HG03139 (cell line): ENCODE data around the gene ITPK1.

Source experiments
- ATAC-seq: cut with Tn5 transposase; IDR thresholded peaks from one replicate; pipeline ENCODE4 v1.9.1; 2021; ENCODE audit not compliant: unreplicated experiment

ITPK1 gene

DNA sequence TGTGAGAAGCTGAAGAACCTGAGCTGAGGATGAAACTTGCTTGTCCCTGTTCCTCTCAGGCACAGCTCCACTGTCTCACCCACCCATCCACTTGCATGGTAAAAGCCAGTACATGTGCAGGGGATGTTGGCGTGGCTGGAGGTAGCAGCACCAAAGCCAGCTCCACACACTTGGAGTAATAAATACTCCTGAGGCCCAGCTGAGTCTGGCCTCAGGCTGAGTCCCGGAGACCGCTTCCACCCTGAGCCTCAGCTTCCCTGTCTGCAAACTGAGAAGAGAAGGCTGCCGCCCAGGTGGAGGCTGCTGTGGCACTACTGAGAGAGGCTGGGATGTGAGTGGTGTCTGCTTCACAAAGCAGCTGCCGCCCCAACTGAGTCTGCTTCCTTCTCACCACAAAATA lies 173.6 kb downstream of the ITPK1 start:
- ATAC-seq, result no peak

DNA sequence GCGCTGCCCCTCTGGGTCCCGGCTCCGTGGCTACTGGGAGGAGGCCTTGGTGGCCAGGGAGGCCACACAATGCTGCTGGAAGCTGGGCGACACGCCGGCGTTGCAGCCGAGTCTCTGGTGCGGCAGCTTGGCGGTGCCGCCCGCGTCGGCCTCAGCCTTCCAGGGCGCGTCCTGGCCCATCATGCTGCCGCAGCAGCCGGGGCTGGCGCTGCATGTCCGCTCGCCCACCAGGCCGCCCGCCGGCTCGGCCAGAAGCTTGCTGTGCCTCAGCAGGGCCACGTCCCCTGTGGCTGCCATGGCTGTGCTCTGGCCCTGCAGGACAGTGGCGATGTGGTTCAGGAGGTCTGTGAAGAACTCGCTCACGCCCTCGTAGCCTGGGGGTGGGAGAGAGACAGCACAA lies 174.2 kb downstream of the ITPK1 start:
- ATAC-seq, result no peak

DNA sequence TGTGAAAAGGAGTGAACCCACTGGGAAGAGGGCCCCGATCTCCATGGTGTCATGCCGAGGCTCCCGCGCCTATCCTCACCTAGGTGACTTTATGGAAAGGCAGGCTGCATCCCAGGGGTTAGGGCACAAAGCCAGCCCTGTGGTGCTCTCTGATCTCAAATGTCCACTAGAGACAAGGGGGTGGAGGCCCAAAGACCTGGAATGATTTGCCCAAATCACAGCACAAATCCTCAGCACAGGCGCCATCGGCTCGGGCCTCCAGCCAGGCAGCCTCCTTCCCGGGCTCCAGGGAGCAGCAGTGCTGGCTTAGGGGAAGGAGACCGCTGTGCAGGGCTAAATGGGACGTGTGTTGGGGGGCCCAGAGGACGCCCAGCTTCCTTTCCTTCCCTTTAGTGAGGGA lies 175.2 kb downstream of the ITPK1 start:
- ATAC-seq, result no peak

DNA sequence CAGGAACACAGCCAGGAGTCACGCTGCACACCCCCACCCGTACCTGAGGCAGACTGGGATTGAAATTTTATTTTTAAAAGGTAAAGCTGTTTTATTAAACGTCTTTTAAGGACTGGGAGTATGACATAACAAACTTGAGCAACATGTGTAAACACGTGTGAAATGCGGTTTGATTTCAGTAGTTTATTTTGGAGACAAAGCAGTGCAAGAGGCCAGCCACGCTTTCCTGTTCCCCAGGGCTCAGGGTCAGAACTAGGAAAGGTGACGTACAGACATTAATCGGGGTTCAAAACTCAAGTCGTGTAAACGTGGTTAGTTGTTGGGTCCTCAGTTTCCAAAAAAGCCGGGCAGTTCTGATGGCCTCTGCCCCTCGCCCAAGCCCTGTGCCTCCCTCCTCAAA lies 176.0 kb downstream of the ITPK1 start:
- no peak for ATAC-seq

DNA sequence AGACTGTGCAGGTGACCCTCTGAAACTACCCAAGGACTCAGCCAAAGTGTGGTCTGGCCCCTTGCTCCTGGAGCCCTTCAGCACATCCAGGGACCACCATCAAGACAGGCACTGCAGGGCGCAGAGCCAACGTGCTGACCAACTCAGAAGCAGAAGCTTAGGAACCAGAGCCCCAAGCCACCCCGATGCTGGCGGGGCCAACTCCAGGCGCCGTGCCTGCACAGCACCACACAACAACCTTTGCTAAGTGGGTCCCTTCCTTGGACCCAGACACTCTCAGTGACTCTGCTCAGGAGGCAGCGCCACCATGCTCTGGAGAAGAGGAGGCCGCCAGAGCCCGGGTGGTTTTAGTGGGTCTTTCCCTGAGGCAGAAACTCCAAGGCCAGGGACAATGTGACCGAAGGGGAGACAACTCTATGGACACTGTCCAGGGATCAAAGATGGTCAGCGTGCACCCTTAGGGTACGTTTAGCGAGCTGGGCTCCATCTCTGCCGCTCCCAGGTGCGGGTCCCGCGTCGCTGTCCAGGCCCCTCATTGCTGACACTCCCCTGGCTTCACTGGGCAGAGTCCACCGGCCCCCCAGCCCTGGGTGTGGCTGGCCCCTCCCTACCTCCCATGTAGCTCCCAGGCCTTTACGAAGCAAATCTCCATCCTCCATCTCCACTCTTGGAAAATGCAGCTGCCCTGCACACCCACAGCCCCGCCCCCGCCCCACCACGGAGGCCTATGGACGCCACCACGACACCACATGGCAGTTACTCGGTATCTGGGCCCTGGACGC lies 176.6 kb downstream of the ITPK1 start:
- ATAC-seq, result no peak

DNA sequence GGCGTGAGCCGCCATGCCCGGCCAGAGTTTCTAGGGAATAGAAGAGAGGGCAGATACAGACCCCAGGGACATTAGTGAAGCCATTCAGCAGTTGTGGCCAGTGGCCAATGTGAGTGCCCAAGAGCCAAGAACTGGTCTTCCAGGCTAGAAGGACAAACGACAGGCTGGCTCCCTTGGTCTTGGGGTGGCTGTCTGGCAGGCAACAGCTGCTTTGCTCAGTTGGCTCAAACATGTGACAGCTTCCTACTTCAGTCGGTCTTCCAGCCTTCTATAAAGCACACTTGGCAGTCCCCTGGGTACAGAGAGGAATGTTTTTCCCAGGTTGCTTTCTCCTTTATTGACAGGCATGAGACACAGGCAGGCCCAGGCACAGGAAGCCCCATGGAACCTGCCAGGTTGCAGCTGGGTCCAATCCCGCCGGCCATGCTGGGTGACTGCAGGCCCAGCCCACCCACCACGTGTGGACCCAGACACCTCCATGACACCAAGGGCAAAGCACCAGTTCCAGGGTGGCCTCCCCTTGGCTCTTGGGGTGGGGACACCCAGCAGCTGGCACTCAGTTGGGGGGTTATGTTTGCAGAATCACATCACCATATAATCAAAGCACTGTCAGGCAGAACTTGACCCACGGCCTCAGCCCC lies 177.4 kb downstream of the ITPK1 start:
- ATAC-seq, result no peak

DNA sequence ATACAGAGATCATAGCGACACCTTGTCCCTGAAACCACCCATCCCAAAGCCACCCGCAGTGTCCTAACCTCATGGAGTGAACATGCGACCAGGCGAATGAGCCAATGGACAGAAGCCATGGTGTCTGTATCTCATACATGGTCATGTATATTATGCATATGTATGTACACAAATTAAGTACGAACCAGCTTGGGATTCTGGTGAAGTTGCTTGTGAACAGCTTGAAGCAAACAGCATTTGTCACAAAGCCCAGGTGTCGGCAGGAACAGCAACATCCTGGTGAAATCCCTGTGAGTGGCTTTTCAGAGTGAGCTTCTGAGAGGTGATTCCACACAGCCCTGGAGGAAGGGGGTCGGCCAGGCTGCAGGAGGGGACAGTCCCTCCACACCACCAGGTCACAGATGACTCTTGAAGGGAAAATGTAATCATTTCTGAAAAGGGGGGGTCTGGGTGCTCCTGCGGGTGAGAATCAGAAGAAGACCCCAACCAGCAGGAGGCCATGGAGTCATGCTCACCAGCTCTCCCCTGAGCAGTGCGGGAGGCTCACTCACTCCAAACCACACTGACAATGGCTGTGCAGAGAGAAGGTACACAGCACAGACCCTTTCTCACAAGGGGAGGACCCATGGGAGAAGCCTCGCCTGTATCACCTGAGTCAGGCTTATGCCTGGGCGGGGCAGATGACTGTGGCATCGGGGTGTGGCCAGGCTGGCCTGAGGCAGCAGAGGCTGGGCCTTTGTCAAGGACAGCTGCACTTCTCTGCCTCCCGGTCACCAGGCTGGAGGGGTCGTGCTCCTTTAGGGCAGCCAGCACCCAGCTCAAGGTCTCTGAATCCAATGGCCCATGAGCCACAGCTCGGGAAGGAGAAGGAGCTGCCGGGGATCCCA lies 178.4 kb downstream of the ITPK1 start:
- ATAC-seq, result no peak

DNA sequence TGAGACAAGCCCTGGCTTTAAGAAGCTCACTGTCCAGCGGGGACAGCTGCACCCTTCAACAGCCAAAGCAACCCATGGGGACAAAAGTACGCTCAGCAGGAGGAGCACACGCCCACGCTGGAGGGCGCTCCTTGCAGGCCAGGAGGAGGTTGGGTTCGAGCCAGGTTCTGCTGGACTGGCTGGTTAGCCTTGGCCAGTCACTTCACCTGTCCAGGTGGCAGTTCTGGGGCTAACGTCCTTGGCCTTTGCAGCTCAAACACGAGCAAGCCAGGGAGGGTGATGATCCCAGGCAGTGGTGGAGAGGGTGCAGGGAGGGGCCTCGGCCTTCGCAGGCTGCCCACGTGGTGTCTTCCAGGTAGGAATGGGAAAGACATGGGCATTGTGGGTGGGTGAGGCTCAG lies 179.6 kb downstream of the ITPK1 start:
- ATAC-seq, result no peak

DNA sequence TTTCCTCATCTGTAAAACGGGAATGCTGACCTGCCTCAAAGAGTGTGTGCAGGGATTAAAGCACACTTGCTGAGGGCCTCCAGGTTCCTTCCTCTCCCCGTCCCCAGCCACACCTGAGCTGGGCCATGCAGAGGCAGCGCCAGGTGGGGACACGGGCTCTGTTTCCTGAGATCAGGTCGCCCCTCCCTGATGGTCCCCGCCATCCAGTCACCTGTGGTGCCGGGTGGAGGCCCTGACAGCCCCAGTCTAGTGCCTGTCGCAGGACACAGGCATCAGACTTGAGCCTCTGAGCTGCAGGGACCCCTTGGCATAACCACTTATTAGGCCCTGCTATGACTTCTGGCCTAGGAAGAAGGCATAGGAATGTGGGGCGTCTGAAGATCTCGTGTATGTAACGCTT lies 180.3 kb downstream of the ITPK1 start:
- no peak for ATAC-seq

DNA sequence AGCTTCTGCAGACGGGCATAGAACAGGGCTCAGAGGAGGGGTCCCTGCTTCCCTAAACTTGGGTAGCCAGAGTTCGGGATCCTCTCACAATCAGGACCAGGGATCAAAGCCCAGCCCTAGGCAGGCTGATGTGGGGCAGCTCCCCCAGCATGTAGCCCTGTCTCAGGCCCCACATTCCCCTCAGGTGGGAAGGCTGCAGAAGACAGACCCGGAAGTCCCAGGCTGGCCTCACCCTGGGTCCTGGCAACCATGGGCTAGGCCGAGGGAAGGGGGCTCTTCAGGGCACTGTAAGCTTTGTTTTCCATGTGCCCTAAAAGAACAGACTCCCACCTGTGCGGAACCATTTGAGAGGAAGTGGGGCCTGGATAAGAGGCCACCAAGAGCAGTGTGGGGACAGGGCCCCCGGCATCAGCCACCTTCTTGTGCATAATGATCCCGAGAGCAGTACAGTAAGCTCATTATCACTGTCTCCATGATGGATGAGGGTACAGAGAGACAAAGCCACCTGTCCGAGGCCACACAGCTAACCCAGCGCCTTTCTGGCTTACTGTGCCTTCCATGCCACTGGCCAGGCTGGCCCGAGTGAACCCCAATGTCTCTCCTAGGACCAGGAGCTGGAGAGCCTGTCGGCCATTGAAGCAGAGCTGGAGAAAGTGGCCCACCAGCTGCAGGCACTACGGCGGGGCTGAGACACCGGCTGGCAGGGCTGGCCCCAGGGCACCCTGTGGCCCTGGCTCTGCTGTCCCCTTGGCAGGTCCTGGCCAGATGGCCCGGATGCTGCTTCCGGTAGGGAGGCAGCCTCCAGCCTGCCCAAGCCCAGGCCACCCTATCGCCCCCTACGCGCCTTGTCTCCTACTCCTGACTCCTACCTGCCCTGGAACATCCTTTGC lies 181.3 kb downstream of the ITPK1 start:
- no peak for ATAC-seq

DNA sequence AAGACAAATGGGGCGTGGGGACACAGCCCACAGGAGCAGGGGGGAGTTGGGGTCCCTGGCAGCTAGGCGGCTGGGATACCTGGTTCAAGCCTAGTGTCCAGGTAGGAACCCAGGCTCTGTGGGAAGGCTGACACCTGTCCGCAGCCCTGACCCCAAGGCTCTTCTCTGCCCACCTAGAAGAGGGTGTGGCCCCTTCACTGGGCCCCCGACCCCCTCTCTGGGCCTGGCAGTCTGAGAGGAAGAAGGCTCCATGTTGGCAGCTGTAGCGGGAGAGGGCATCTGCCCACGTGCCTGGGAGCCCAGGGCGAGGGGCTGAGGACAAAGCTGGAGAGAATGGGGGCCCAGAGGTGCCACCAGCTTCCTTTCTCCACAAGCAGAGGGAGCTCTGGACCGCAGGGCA lies 182.2 kb downstream of the ITPK1 start:
- no peak for ATAC-seq

DNA sequence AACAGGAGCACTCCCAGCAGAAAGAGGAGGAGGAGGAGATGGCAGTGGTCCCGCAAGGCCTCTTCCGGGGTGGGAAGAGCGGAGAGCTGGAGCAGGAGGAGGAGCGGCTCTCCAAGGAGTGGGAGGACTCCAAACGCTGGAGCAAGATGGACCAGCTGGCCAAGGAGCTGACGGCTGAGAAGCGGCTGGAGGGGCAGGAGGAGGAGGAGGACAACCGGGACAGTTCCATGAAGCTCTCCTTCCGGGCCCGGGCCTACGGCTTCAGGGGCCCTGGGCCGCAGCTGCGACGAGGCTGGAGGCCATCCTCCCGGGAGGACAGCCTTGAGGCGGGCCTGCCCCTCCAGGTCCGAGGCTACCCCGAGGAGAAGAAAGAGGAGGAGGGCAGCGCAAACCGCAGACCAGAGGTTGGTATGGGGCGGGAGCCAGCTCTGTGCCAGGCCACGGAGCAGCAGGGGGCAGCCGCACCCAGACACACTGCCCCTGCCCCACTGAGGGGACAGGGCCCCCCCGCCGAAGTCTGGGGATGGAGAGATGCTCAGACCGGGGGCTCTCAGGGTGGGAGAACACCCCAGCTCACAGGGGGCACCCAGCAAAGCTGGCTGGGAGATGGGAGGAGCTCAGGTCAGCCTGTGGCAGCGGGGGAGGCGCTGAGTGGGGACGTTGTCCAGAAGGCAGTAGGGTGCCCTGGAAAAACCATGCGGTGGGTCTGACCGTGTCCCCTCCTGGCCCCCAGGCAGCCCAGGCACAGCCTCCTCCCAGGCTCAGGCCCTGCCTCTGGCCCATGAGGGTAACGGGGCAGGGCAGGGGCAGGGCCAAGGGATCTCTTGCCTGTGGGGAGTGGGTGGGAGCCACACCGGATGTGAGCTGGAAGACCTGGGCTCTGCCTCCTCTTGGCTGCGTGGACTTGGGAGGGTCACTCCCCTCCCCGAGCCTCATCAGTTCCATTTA lies 183.0 kb downstream of the ITPK1 start:
- no peak for ATAC-seq

DNA sequence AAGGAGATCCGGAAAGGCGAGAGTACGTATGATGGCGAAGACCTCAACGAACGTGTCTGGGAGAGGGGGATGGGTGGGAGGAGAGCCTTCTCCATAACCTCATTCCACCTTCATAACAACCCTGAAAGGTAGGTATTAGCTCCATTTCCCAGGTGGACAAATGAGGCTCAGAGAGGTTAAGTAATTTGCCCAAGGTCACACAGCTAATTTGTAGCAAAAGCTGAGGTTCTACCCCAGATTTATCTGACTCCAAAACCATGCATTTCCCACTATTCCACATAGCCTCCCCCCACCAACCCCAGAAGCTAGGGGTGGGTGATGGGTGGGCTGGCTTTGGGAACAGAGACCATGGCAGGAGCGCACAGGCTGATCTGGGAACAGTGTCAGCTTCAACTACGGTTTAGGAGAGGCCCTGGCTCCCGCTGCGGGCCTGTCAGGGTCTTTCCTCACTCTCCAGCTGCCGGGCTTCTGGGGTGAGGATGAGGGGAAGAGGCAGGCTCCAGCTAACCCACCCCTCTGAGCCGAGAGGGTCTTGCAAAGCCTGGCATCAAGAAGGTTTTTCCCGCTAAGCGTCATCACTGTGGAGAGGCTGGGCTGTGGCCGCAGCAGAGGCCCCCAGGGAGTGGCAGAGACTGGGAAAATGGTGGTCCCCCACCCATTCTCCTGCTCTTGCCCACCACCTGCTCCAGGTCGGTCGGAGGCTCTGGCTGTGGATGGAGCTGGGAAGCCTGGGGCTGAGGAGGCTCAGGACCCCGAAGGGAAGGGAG lies 183.9 kb downstream of the ITPK1 start:
- ATAC-seq, result no peak

DNA sequence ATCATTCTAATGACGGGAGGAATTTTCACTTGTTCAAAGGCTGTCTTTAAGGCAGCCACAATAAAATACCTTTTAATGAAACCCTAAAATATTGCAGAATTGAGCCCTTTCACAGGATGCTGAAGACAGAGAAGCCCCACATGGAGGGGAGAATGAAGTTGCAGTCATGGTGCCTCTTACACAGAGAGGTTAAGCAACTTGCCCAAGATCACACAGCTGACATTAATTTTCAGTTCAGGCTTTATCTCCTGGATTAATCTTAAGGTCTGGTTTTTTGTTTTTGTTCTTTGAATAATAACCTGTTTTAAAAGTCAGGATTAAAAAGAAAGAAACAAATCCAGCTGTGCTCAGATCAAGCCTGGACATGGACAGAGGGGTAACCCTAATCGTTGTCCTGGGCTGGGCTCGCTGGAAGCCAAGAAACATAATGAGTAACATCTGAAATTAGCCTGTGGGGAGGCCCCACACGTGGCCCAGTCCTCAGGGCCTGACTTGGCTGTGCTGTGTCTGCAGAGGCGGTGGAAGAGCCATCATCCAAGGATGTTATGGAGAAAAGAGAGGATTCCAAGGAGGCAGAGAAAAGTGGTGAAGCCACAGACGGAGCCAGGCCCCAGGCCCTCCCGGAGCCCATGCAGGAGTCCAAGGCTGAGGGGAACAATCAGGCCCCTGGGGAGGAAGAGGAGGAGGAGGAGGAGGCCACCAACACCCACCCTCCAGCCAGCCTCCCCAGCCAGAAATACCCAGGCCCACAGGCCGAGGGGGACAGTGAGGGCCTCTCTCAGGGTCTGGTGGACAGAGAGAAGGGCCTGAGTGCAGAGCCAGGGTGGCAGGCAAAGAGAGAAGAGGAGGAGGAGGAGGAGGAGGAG lies 184.8 kb downstream of the ITPK1 start:
- no peak for ATAC-seq

DNA sequence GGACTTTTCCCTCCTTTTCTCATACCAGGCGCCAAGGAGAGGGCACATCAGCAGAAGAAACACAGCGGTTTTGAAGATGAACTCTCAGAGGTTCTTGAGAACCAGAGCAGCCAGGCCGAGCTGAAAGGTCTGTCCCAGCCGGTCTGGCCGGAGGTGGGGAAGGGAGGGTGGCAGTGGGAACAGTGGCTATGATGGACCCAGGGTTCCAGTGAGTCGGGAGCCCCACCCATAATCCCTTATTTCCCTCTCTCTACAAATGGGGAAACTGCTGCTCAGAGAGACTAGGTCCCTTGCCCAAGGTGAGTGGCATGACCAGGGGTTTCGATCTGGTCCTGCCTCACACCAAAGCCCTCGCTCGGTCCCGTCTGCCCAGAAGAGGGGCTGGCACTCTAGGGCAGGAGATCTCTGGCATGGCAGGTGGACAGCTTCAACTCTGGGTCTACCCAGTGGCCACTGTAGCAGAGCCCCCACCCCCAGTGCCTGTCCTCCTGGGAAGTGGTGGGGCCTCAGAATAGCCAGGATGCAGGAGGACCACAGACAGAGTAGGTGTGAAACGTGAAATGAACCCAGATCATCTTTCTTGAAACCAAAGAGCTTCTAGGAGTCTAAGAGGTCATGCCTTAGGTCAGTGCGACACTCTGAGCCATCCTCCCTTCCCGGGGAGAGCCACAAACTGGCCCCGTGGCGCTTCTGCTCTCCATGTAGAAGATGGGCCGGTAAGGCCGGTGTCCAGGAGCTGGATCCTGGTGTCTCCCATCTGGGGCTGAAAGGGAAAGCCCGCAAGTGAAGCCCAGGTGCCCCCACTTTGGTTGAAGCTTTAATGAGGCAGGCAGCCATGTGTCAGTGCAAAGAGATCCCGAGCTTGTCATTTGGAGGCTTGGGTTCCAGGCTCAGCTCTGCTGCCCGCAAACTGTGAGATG lies 185.8 kb downstream of the ITPK1 start:
- no peak for ATAC-seq

DNA sequence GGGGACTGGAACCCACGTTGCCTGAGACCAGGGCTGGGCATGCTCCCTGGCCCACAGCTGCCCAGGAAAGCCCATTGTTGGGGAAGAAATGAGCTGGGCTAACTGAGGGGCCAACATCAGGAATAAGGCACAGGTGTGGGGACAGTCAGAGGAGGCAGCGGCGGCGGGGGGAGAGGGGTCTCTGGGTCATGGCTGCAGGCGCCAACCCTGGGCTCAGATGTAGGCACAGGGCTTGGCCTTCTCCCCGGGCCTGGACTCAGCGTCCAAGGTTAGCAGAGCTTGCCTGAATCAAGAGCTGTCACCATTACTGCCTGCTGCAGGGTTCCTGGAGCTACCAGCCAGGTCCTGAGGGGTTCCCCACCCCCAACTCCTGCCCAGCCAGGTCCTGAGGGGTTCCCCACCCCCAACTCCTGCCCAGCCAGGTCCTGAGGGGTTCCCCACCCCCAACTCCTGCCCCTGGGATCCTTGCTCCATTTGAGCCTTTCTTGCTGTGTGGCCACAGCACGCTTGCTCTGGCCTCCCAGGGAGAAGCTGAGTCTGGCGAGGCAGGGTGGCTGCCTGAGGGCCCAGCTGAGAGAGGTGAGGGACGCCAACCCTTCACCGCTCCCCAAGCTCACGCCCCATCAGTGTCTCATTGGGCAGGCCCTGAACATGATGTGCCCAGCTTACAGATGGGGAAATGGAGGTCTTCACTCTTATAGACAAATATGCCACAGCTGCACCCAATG lies 186.6 kb downstream of the ITPK1 start:
- no peak for ATAC-seq
